DOHH2 (cell line): ENCODE results near the gene DPP6.

ENCODE experiments used
- CTCF ChIP-seq: fragments of 200-600 bp; sonication (generic); IDR thresholded peaks from one replicate; pipeline ENCODE4 v1.5.1; 2014; ENCODE audit warnings: antibody characterized with exemption, mild to moderate bottlenecking, low read depth, low read length; ENCODE audit not compliant: poor library complexity, severe bottlenecking
- EZH2phosphoT487 ChIP-seq: fragments of 200-600 bp; sonication (generic); IDR thresholded peaks from 2 replicates; pipeline ENCODE4 v1.6.1; 2017; ENCODE audit warnings: borderline replicate concordance, mild to moderate bottlenecking, antibody characterized with exemption, low read length, moderate library complexity, mixed read lengths

GRCh38 chr7:154682003-154682402 is 629.8 kb downstream of the DPP6 start:
- TF ChIP-seq CTCF: no peak
- no peak for TF ChIP-seq EZH2phosphoT487
